ENCODE results near the gene SDHAF2.
"Not testable (repeated sequence)": the region's sequence is repeated elsewhere in the genome, so short reads cannot be mapped to it uniquely, and the experiment has no call there.

Gene SDHAF2

GRCh38 chr11:61476371-61476770 lies 46.4 kb downstream of the SDHAF2 start:
- DNase-seq (ENCODE audit: low read depth) = no peak

- DNase-seq (ENCODE audit: low read depth) = no peak
These were observed 47.2 kb downstream of the SDHAF2 start for GRCh38 chr11:61477126-61477525.

- peak; percentile 44 for DNase-seq (ENCODE audit: low read depth)
These were observed 47.8 kb downstream of the SDHAF2 start for GRCh38 chr11:61477727-61478148.

- DNase-seq (ENCODE audit: low read depth) = not testable (repeated sequence)
These were observed 49.6 kb downstream of the SDHAF2 start for GRCh38 chr11:61479360-61480058.

- DNase-seq (ENCODE audit: low read depth) = no peak
These were observed 50.5 kb downstream of the SDHAF2 start for GRCh38 chr11:61480261-61480993.

- DNase-seq (ENCODE audit: low read depth) = no peak
These were observed 51.0 kb downstream of the SDHAF2 start for GRCh38 chr11:61480994-61481335.

GRCh38 chr11:61481806-61482205 lies 51.9 kb downstream of the SDHAF2 start:
- no peak for DNase-seq (ENCODE audit: low read depth)

GRCh38 chr11:61482513-61482912 lies 52.6 kb downstream of the SDHAF2 start:
- DNase-seq (ENCODE audit: low read depth) = peak; percentile 34

GRCh38 chr11:61484541-61484940 lies 54.6 kb downstream of the SDHAF2 start:
- no peak for DNase-seq (ENCODE audit: low read depth)

GRCh38 chr11:61485080-61485479 lies 55.2 kb downstream of the SDHAF2 start:
- no peak for DNase-seq (ENCODE audit: low read depth)

- no peak for DNase-seq (ENCODE audit: low read depth)
These were observed 56.2 kb downstream of the SDHAF2 start for GRCh38 chr11:61486011-61486620.

GRCh38 chr11:61486779-61487178 lies 56.9 kb downstream of the SDHAF2 start:
- DNase-seq (ENCODE audit: low read depth) = no peak

- DNase-seq (ENCODE audit: low read depth) = no peak
These were observed 57.6 kb downstream of the SDHAF2 start for GRCh38 chr11:61487342-61488025.

GRCh38 chr11:61488651-61489291 lies 58.8 kb downstream of the SDHAF2 start:
- DNase-seq (ENCODE audit: low read depth) = no peak

- no peak for DNase-seq (ENCODE audit: low read depth)
These were observed 60.2 kb downstream of the SDHAF2 start for GRCh38 chr11:61489833-61490721.

- DNase-seq (ENCODE audit: low read depth) = no peak
These were observed 61.9 kb downstream of the SDHAF2 start for GRCh38 chr11:61491736-61492395.

- no peak for DNase-seq (ENCODE audit: low read depth)
These were observed 64.5 kb downstream of the SDHAF2 start for GRCh38 chr11:61494381-61494961.

GRCh38 chr11:61495801-61496601 lies 66.1 kb downstream of the SDHAF2 start:
- DNase-seq (ENCODE audit: low read depth) = no peak

All from activated T-cell treated with anti-CD3 and anti-CD28 coated beads for 48 hours (primary cell).